Trophoblast cell (in vitro differentiated cells and primary cell): ENCODE measurements around the gene THOP1.
A peak's percentile ranks its signal among the peaks of the same experiment; 100 is the strongest.

Experiments
- DNase-seq, 2 donors: peaks; one replicate each; pipeline ENCODE4 v3.0.0-alpha.2; 2016
- H2AFZ ChIP-seq: 2 replicates; pipeline ENCODE4 v1.6.1; 2013; ENCODE audit warnings: low read length, moderate library complexity, mild to moderate bottlenecking; ENCODE audit not compliant: insufficient read depth, poor library complexity
- H2AK5ac ChIP-seq: 2 replicates; pipeline ENCODE4 v1.6.1; 2013; ENCODE audit warnings: mild to moderate bottlenecking, low read length
- H2BK120ac ChIP-seq: 2 replicates; pipeline ENCODE4 v1.6.1; 2013; ENCODE audit warnings: low read length, mild to moderate bottlenecking, moderate library complexity; ENCODE audit not compliant: insufficient read depth, poor library complexity
- H2BK12ac ChIP-seq: 2 replicates; pipeline ENCODE4 v1.6.1; 2013; ENCODE audit warnings: mild to moderate bottlenecking, low read length, moderate library complexity
- H2BK5ac ChIP-seq: 2 replicates; pipeline ENCODE4 v1.6.1; 2013; ENCODE audit warnings: low read length, low read depth, moderate library complexity, mild to moderate bottlenecking; ENCODE audit not compliant: poor library complexity
- H3K14ac ChIP-seq: 2 replicates; pipeline ENCODE4 v1.6.1; 2013; ENCODE audit warnings: mild to moderate bottlenecking, low read length
- H3K18ac ChIP-seq: 2 replicates; pipeline ENCODE4 v1.6.1; 2013; ENCODE audit warnings: mild to moderate bottlenecking, low read length
- H3K23ac ChIP-seq: 2 replicates; pipeline ENCODE4 v1.6.1; 2013; ENCODE audit warnings: low read length
- H3K27ac ChIP-seq: 2 replicates; pipeline ENCODE4 v1.5.1; 2013; ENCODE audit warnings: low read depth, mild to moderate bottlenecking, inconsistent platforms, low read length, moderate library complexity
- H3K27me3 ChIP-seq: 2 replicates; pipeline ENCODE4 v1.6.1; 2013; ENCODE audit warnings: inconsistent platforms, mild to moderate bottlenecking, low read length, moderate library complexity; ENCODE audit not compliant: insufficient read depth
- H3K36me3 ChIP-seq, 2 experiments: 1 replicate in 1 of 2; 2 replicates in 1 of 2; pipeline ENCODE4 v1.6.1; 2013; ENCODE audit warnings: low read length in 2 of 2, mild to moderate bottlenecking in 2 of 2, moderate library complexity in 1 of 2; ENCODE audit not compliant: insufficient read depth in 2 of 2, control insufficient read depth in 1 of 2
- H3K4ac ChIP-seq: 2 replicates; pipeline ENCODE4 v1.6.1; 2013; ENCODE audit warnings: low read depth, mild to moderate bottlenecking, low read length, moderate library complexity
- H3K4me1 ChIP-seq, 2 experiments: 1 replicate in 1 of 2; 2 replicates in 1 of 2; pipeline ENCODE4 v1.6.1; 2013; ENCODE audit warnings: low read length in 2 of 2, mild to moderate bottlenecking in 2 of 2, moderate library complexity in 1 of 2; ENCODE audit not compliant: insufficient read depth in 2 of 2, control insufficient read depth in 1 of 2
- H3K4me2 ChIP-seq: 2 replicates; pipeline ENCODE4 v1.6.1; 2013; ENCODE audit warnings: inconsistent platforms, mild to moderate bottlenecking, low read length, moderate library complexity
- H3K4me3 ChIP-seq: 2 replicates; pipeline ENCODE4 v1.5.1; 2013; ENCODE audit warnings: mild to moderate bottlenecking, low read depth, low read length, inconsistent platforms
- H3K79me1 ChIP-seq: one replicate; pipeline ENCODE4 v1.6.1; 2013; ENCODE audit warnings: low read length
- H3K79me2 ChIP-seq: 2 replicates; pipeline ENCODE4 v1.6.1; 2013; ENCODE audit warnings: low read length, mild to moderate bottlenecking; ENCODE audit not compliant: control insufficient read depth, insufficient read depth, poor library complexity
- H3K9ac ChIP-seq: 2 replicates; pipeline ENCODE4 v1.6.1; 2013; ENCODE audit warnings: mild to moderate bottlenecking, low read length
- H3K9me3 ChIP-seq: 2 replicates; pipeline ENCODE4 v1.6.1; 2013; ENCODE audit warnings: low read depth, mild to moderate bottlenecking, control low read depth, inconsistent platforms, low read length; ENCODE audit not compliant: insufficient read depth
- H4K12ac ChIP-seq: 2 replicates; pipeline ENCODE4 v1.6.1; 2013; ENCODE audit warnings: low read depth, mild to moderate bottlenecking, low read length, moderate library complexity
- H4K8ac ChIP-seq: 2 replicates; pipeline ENCODE4 v1.6.1; 2013; ENCODE audit warnings: low read depth, mild to moderate bottlenecking, low read length, moderate library complexity
- H4K91ac ChIP-seq: one replicate; pipeline ENCODE4 v1.6.1; 2013; ENCODE audit warnings: low read depth, mild to moderate bottlenecking, low read length, moderate library complexity
- WGBS: extraction: QIAGEN DNeasy Blood & Tissue Kit; methylation state at CpG from one replicate; pipeline ENCODE4 v1.1.7; 2013; ENCODE audit warnings: missing lambda C conversion rate; ENCODE audit not compliant: insufficient read length, insufficient coverage; ENCODE audit errors: extremely low coverage; 5-methylcytosine and 5-hydroxymethylcytosine counted together

The THOP1 gene

DNA sequence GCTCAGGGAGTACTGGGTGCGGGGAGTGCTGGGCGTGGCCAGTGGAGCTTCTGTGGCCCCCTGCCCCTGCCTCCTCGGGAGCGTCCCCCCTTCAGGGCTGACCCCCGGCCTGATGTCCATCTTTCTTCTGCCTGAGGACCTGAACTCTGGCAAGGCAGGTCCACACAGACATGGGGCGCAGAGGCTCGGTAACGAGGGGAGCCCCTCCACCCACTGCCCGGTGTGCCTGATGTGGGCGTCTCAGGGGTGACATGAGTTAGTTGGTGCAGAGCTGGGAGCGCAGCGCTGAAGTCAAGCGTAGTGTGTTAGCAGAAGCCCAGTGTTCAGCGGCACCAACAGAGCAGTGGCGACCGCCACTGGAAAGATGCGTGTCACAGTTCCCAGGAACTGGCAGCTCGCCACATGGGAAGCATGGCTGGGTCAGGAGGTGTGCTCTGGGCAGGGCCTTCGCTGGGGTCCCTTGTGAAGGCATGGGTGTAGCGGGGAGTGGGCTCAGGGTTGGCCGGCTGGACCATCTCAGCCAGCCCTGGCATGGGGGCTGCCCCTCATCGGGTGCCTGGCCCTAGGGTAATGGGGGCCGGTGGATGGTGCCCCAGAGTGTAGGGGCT is 11.5 kb downstream of the THOP1 start:
- peaks cover 10% of the 10 kb centered on the region in 2 experiments for H3K4me1 ChIP-seq
- H3K4me2 ChIP-seq = no peak overlapping the region
- no peak overlapping the region for H2BK120ac ChIP-seq
- H3K79me2 ChIP-seq = no peaks in the 10 kb centered on the region
- no peak overlapping the region for H3K18ac ChIP-seq
- H4K12ac ChIP-seq = no peak overlapping the region
- H3K23ac ChIP-seq = no peak overlapping the region
- H3K9me3 ChIP-seq = peaks cover 3% of the 10 kb centered on the region
- H4K8ac ChIP-seq = no peak overlapping the region
- no peak overlapping the region for H3K27ac ChIP-seq
- H3K79me1 ChIP-seq = peaks cover 5% of the 10 kb centered on the region
- no peak overlapping the region for H3K14ac ChIP-seq
- H2AFZ ChIP-seq = no peak overlapping the region
- H3K27me3 ChIP-seq = no peaks in the 10 kb centered on the region
- WGBS = no CpG with 5 or more reads among the region's 23 CpGs
- no peak overlapping the region for H3K4ac ChIP-seq
- no peak overlapping the region for H2AK5ac ChIP-seq
- no peak for DNase-seq
- no peak overlapping the region for H2BK5ac ChIP-seq
- H3K9ac ChIP-seq = no peak overlapping the region
- no peak overlapping the region for H3K4me3 ChIP-seq
- H2BK12ac ChIP-seq = no peak overlapping the region
- H4K91ac ChIP-seq = no peak overlapping the region
- peaks cover 79 to 80% of the 10 kb centered on the region in 2 experiments for H3K36me3 ChIP-seq

DNA sequence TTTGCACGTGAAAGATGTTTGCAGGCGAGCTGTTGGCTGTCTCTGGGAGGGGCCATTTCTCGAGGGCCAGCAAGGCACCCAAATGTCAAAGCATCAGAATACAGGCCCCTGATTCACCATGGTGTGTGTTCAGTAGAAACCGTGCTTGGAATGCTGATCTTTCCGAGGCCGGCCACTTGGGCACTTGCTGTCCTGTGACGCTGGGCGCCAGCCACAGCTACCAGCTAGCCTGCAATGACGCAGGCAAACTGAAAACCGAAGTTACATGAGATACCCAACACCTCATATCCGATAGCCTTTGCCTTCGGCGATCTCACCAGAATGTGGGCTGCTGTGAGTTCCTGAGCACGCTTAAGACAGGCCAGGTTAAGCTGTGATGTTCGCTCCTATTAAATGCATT is 12.0 kb downstream of the THOP1 start:
- no peak overlapping the region for H2AFZ ChIP-seq
- no peaks in the 10 kb centered on the region for H3K27me3 ChIP-seq
- H4K8ac ChIP-seq = no peak overlapping the region
- peaks cover 10% of the 10 kb centered on the region in 2 experiments for H3K4me1 ChIP-seq
- no peak overlapping the region for H2BK120ac ChIP-seq
- no peak overlapping the region for H2BK12ac ChIP-seq
- no peak overlapping the region for H3K4ac ChIP-seq
- no peak overlapping the region for H3K18ac ChIP-seq
- peaks cover 5% of the 10 kb centered on the region for H3K79me1 ChIP-seq
- peaks cover 78 to 80% of the 10 kb centered on the region in 2 experiments for H3K36me3 ChIP-seq
- no peak overlapping the region for H3K4me3 ChIP-seq
- no peaks in the 10 kb centered on the region for H3K79me2 ChIP-seq
- H3K4me2 ChIP-seq = no peak overlapping the region
- no peak overlapping the region for H3K27ac ChIP-seq
- no peak overlapping the region for H3K14ac ChIP-seq
- H2BK5ac ChIP-seq = no peak overlapping the region
- no CpG with 5 or more reads among the region's 15 CpGs for WGBS
- H4K12ac ChIP-seq = no peak overlapping the region
- H3K9ac ChIP-seq = no peak overlapping the region
- H4K91ac ChIP-seq = no peak overlapping the region
- no peak overlapping the region for H3K23ac ChIP-seq
- no peak overlapping the region for H2AK5ac ChIP-seq
- DNase-seq = no peak
- peaks cover 3% of the 10 kb centered on the region for H3K9me3 ChIP-seq

DNA sequence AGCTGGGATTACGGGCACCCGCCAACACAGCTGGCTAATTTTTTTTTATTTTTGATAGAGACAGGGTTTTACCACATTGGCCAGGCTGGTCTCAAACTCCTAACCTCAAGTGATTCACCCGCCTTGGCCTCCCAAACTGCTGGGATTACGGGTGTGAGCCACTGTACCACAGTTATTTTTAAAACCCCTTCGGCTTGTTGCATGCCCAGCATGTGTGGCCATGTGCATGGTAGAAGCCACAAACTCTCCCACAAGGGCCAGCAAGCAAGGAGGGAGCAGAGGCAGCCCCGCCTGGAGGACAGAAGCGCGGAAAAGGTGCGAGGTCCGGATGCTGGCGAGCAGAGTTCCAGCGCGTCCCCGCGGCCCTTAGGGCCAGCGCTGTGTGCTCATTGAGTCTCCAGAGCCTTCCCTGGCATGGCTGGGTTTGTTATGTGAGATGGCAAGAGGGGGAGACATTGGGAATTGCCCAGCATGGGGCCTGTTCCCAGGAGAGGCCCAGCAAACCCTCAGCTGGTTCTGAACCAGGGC is 12.9 kb downstream of the THOP1 start:
- peaks cover 5% of the 10 kb centered on the region for H3K79me1 ChIP-seq
- H2BK12ac ChIP-seq = peak overlapping the region; percentile 37
- H2AFZ ChIP-seq = no peak overlapping the region
- no peak overlapping the region for H3K23ac ChIP-seq
- no peaks in the 10 kb centered on the region for H3K27me3 ChIP-seq
- no peak overlapping the region for H3K4me3 ChIP-seq
- no peak overlapping the region for H3K9ac ChIP-seq
- H4K12ac ChIP-seq = peak overlapping the region; percentile 47
- peaks cover 10% of the 10 kb centered on the region in 2 experiments for H3K4me1 ChIP-seq
- peak overlapping the region; percentile 22 for H4K8ac ChIP-seq
- peak overlapping the region; percentile 31 for H2BK5ac ChIP-seq
- H3K27ac ChIP-seq = peak overlapping the region; percentile 8
- no peak overlapping the region for H3K18ac ChIP-seq
- H3K4ac ChIP-seq = no peak overlapping the region
- H3K79me2 ChIP-seq = no peaks in the 10 kb centered on the region
- no peak overlapping the region for H3K4me2 ChIP-seq
- H3K9me3 ChIP-seq = peaks cover 3% of the 10 kb centered on the region
- no peak for DNase-seq
- peak overlapping the region; percentile 22 for H2AK5ac ChIP-seq
- peak overlapping the region; percentile 9 for H3K14ac ChIP-seq
- H2BK120ac ChIP-seq = no peak overlapping the region
- H3K36me3 ChIP-seq = peaks cover 80 to 82% of the 10 kb centered on the region in 2 experiments
- no CpG with 5 or more reads among the region's 16 CpGs for WGBS
- H4K91ac ChIP-seq = peak overlapping the region; percentile 63

DNA sequence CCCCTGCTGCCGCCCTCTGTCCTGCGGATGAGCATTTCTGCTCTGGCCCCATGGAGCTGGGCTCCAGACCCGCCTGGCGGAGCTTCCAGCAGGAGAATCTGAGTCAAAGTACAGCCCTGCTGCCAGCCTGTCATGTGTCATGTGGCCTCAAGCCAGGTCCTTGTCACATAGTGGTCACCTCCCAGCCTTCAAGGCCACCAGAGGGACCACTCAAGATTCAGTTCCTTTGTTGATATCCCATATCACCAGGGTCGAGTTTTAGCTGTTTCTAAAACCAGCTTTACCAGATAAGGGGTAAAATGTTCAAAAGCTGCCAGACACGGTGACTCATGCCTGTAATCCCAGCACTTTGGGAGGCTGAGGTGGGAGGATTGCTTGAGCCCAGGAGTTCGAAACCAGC is 13.4 kb downstream of the THOP1 start:
- Histone ChIP-seq H3K14ac (peak overlapping the region; percentile 9), H3K4me3 (no peak overlapping the region), H3K9ac (no peak overlapping the region), H3K79me2 (no peaks in the 10 kb centered on the region), H3K4me2 (no peak overlapping the region), H3K79me1 (peaks cover 5% of the 10 kb centered on the region), H3K27me3 (no peaks in the 10 kb centered on the region), H2BK12ac (no peak overlapping the region), H3K23ac (no peak overlapping the region), H3K4me1 (peaks cover 10% of the 10 kb centered on the region in 2 experiments), H4K8ac (peak overlapping the region; percentile 22), H2AFZ (no peak overlapping the region), H4K12ac (peak overlapping the region; percentile 47), H3K27ac (peak overlapping the region; percentile 45), H3K9me3 (peaks cover 3% of the 10 kb centered on the region), H2AK5ac (no peak overlapping the region), H3K4ac (no peak overlapping the region), H3K18ac (no peak overlapping the region), H4K91ac (peak overlapping the region; percentile 63), H2BK120ac (no peak overlapping the region), H3K36me3 (peaks cover 79 to 81% of the 10 kb centered on the region in 2 experiments), H2BK5ac (no peak overlapping the region)
- DNase-seq = peak; percentile 34 to 75
- no CpG with 5 or more reads among the region's 7 CpGs for WGBS
